Stomach (tissue), 4 donors: ENCODE data around the gene TOX3.

ENCODE experiments used
- EP300 ChIP-seq: sonication (generic); formaldehyde crosslinking; IDR thresholded peaks from one replicate; pipeline ENCODE4 v1.6.1; 2017; ENCODE audit warnings: antibody characterized with exemption
- POLR2A ChIP-seq, 4 donors: fragments of 450-650 bp; IDR thresholded peaks; one replicate each; pipeline ENCODE4 v1.6.1; 2016; ENCODE audit warnings: antibody characterized with exemption in 4 of 4, control low read depth in 2 of 4, mild to moderate bottlenecking in 1 of 4, moderate library complexity in 1 of 4
- POLR2AphosphoS5 ChIP-seq, 3 donors: sonication (generic); formaldehyde crosslinking; IDR thresholded peaks; one replicate each; pipeline ENCODE4 v1.6.1; 2016; ENCODE audit warnings: antibody characterized with exemption in 3 of 3
- TF ChIP-seq, protein P1 (sequence below), 7 experiments: fragments of 450-650 bp in 4 of 7; fragments of 200-600 bp in 3 of 7; sonication (generic) in 3 of 7; IDR thresholded peaks; one replicate each; pipeline ENCODE4 v1.5.1; 2016 to 2019; ENCODE audit warnings: antibody characterized with exemption in 7 of 7, control low read depth in 2 of 7, mild to moderate bottlenecking in 1 of 7

DNA sequence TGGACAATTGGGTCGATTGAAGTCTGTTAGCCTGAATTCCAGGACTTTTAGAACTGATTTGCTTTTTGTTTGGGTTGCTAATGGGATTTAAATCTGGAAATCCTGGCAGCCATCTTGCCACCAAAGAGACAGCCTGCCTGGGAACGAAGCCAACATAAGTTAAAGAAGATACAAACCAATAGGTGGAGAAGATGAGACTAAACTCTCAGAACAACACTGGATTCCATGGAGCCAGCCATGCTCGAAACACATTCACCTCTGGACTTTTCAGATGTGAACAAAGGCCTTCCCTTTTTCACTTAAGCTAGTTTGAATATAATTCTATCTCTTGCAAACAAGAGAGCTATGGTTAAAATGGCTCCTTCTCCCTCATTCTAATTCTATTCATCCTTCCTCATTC, 135.9 kb downstream of the TOX3 start:
- no peak for TF ChIP-seq POLR2A (IDR thresholded peaks at IDR 0.05)
- no peak for TF ChIP-seq POLR2AphosphoS5 (IDR thresholded peaks at IDR 0.05)
- TF ChIP-seq, protein P1, sequence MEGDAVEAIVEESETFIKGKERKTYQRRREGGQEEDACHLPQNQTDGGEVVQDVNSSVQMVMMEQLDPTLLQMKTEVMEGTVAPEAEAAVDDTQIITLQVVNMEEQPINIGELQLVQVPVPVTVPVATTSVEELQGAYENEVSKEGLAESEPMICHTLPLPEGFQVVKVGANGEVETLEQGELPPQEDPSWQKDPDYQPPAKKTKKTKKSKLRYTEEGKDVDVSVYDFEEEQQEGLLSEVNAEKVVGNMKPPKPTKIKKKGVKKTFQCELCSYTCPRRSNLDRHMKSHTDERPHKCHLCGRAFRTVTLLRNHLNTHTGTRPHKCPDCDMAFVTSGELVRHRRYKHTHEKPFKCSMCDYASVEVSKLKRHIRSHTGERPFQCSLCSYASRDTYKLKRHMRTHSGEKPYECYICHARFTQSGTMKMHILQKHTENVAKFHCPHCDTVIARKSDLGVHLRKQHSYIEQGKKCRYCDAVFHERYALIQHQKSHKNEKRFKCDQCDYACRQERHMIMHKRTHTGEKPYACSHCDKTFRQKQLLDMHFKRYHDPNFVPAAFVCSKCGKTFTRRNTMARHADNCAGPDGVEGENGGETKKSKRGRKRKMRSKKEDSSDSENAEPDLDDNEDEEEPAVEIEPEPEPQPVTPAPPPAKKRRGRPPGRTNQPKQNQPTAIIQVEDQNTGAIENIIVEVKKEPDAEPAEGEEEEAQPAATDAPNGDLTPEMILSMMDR (IDR thresholded peaks at IDR 0.05): no peak
- TF ChIP-seq EP300: no peak
